Effector memory CD4-positive, alpha-beta T cell (primary cell): ENCODE measurements around the gene RAPGEF6.

Source experiments
- DNase-seq, 3 donors: peaks; one replicate each; pipeline ENCODE4 v3.0.0-alpha.2; 2020
- H3K27ac ChIP-seq: 2 replicates; pipeline ENCODE4 v1.7.0; 2013; ENCODE audit warnings: mild to moderate bottlenecking, low read length, moderate library complexity; ENCODE audit not compliant: insufficient read depth, poor library complexity, severe bottlenecking
- H3K27me3 ChIP-seq: replicated peaks from 2 replicates; pipeline ENCODE4 v1.7.0; 2013; ENCODE audit warnings: mild to moderate bottlenecking, low read length; ENCODE audit not compliant: insufficient read depth, control insufficient read depth, poor library complexity, severe bottlenecking
- H3K36me3 ChIP-seq: 2 replicates; pipeline ENCODE4 v1.7.0; 2013; ENCODE audit warnings: mild to moderate bottlenecking, low read length, moderate library complexity; ENCODE audit not compliant: control insufficient read depth, insufficient read depth
- H3K4me1 ChIP-seq: 2 replicates; pipeline ENCODE4 v1.7.0; 2013; ENCODE audit warnings: low read length, mild to moderate bottlenecking; ENCODE audit not compliant: control insufficient read depth, insufficient read depth, poor library complexity, severe bottlenecking
- H3K4me3 ChIP-seq: 2 replicates; pipeline ENCODE4 v1.7.0; 2013; ENCODE audit warnings: low read length, low read depth, mild to moderate bottlenecking; ENCODE audit not compliant: insufficient read depth, poor library complexity, severe bottlenecking
- H3K9me3 ChIP-seq: 2 replicates; pipeline ENCODE4 v1.7.0; 2013; ENCODE audit warnings: mild to moderate bottlenecking, low read length, moderate library complexity; ENCODE audit not compliant: control insufficient read depth

RAPGEF6 gene

GRCh38 chr5:131378721-131379541 is 256.1 kb downstream of the RAPGEF6 start:
- Histone ChIP-seq H3K4me3 (no peak overlapping the region), H3K27me3 (no peaks in the 10 kb centered on the region), H3K27ac (peak overlapping the region; percentile 98), H3K9me3 (no peaks in the 10 kb centered on the region), H3K4me1 (peaks cover 76% of the 10 kb centered on the region), H3K36me3 (no peaks in the 10 kb centered on the region)
- DNase-seq: no peak

DNA sequence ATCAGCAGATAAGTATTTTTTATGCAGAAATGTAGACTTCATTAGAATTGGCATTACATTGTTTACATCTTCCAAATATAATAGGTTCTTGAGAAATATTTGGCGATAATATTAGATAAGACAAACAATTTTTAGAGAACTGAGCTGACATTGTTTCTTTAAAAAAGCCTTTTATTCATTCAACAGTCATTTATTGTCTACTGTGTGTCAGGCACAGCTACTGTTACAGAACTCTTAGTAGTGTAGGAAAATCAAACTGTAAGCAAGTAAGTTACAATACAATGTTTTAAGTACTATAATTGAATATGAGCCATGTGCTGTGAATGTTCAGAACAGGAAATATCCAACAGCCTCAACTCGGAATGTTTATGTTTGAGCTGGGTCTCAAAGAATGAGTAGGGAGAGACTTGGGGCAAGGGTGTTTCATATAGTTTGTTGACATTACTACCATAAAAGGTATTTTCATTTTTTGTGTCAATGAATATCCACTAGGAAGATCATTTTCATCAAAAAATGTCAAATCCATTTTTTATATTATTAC is 257.2 kb downstream of the RAPGEF6 start:
- H3K4me1 ChIP-seq: peaks cover 76% of the 10 kb centered on the region
- H3K4me3 ChIP-seq: no peak overlapping the region
- no peaks in the 10 kb centered on the region for H3K36me3 ChIP-seq
- H3K27me3 ChIP-seq: no peaks in the 10 kb centered on the region
- peak overlapping the region; percentile 98 for H3K27ac ChIP-seq
- no peaks in the 10 kb centered on the region for H3K9me3 ChIP-seq
- no peak for DNase-seq

DNA sequence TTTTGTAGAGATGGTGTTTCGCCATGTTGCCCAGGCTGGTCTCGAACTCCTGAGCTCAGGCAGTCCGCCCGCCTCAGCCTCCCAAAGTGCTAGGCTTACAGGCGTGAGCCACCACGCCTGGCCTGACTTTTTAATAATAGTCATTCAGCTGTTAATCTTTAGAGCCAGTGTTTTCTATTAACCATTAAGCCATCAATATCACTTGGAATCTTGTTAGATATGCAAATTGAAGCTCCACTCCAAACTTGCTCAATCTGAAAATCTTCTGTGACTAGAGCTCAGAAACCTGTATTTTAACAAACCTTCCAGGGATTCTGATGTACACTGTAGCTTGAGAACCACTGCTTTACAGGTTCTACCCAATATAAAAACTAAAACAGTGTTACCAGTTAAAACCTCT is 257.7 kb downstream of the RAPGEF6 start:
- Histone ChIP-seq H3K4me3 (no peak overlapping the region), H3K27me3 (no peaks in the 10 kb centered on the region), H3K4me1 (peaks cover 72% of the 10 kb centered on the region), H3K36me3 (no peaks in the 10 kb centered on the region), H3K27ac (peak overlapping the region; percentile 98), H3K9me3 (no peaks in the 10 kb centered on the region)
- DNase-seq: no peak

GRCh38 chr5:131375351-131375750 is 259.7 kb downstream of the RAPGEF6 start:
- peak in 1 of 3 donors; percentile 24 for DNase-seq
- Histone ChIP-seq H3K4me1 (peaks cover 63% of the 10 kb centered on the region), H3K36me3 (no peaks in the 10 kb centered on the region), H3K27me3 (no peaks in the 10 kb centered on the region), H3K4me3 (no peak overlapping the region), H3K9me3 (no peaks in the 10 kb centered on the region), H3K27ac (peak overlapping the region; percentile 98)
